H1 (cell line): Measurements from ENCODE around the gene SEMA4F. TPM values are rescaled to one million over a fixed set of nuclear protein-coding genes. Genes with fewer than 3 reads are reported as not detected.

ENCODE experiments used
- CTCF ChIA-PET: fragments of 300-600 bp; sonication (Branson Sonifier 250); formaldehyde crosslinking; loops from one replicate; lab custom pipeline; 2021; ENCODE audit not compliant: partially characterized antibody; lab: Charles Lee
- POLR2A ChIA-PET: fragments of 300-600 bp; sonication (Branson Sonifier 250); formaldehyde crosslinking; loops from one replicate; lab custom pipeline; 2021; ENCODE audit warnings: inconsistent platforms; ENCODE audit not compliant: partially characterized antibody; lab: Charles Lee
- DNase-seq, 2 experiments: peaks; one replicate each; pipeline versions ENCODE4 v3.0.0 to v3.0.0-alpha.2; 2010 to 2022; ENCODE audit warnings: low spot score in 2 of 2, low read depth in 1 of 2, mixed read lengths in 1 of 2
- FAIRE-seq: peaks from 2 replicates; lab custom pipeline; 2011; peaks lifted over from hg19 to GRCh38; lab: Jason Lieb, UNC
- H2AFZ ChIP-seq: 2 replicates; pipeline ENCODE4 v1.8.1; 2012; ENCODE audit warnings: low read length, inconsistent platforms
- H2AK5ac ChIP-seq: 2 replicates; pipeline ENCODE4 v1.6.1; 2013; ENCODE audit warnings: low read depth, low read length
- H2BK120ac ChIP-seq: replicated peaks from 2 replicates; pipeline ENCODE3; 2013; ENCODE audit warnings: low read depth, low read length, inconsistent platforms
- H2BK12ac ChIP-seq: 2 replicates; pipeline ENCODE4 v1.6.1; 2013; ENCODE audit warnings: low read depth, low read length
- H2BK15ac ChIP-seq: 2 replicates; pipeline ENCODE4 v1.6.1; 2013; ENCODE audit warnings: low read length
- H2BK20ac ChIP-seq: 2 replicates; pipeline ENCODE4 v1.6.1; 2013; ENCODE audit warnings: low read length
- H2BK5ac ChIP-seq: 2 replicates; pipeline ENCODE4 v1.6.1; 2013; ENCODE audit warnings: low read depth, low read length
- H3K14ac ChIP-seq: 2 replicates; pipeline ENCODE4 v1.6.1; 2013; ENCODE audit warnings: inconsistent platforms; ENCODE audit not compliant: insufficient read length
- H3K18ac ChIP-seq: 2 replicates; pipeline ENCODE4 v1.6.1; 2013; ENCODE audit warnings: low read length; ENCODE audit errors: extremely low read depth
- H3K23ac ChIP-seq: 2 replicates; pipeline ENCODE4 v1.6.1; 2013; ENCODE audit warnings: inconsistent platforms; ENCODE audit not compliant: insufficient read length
- H3K23me2 ChIP-seq: 2 replicates; pipeline ENCODE4 v1.6.1; 2013; ENCODE audit warnings: low read depth, low read length
- H3K27ac ChIP-seq: 2 replicates; pipeline ENCODE4 v1.6.1; 2011; ENCODE audit warnings: low read depth, low read length, inconsistent platforms
- H3K27me3 ChIP-seq, 4 experiments: replicated peaks in 1 of 4; 1 replicate in 1 of 4; 2 replicates in 3 of 4; pipeline versions ENCODE4 v1.6.1 to v1.8.1; 2011 to 2013; ENCODE audit warnings: low read length in 3 of 4, mild to moderate bottlenecking in 3 of 4, inconsistent platforms in 2 of 4, mixed read lengths in 2 of 4, moderate library complexity in 1 of 4; ENCODE audit not compliant: control insufficient read depth in 3 of 4, insufficient read depth in 3 of 4; ENCODE audit errors: extremely low read depth in 1 of 4
- H3K36me3 ChIP-seq, 4 experiments: 2 replicates each; pipeline versions ENCODE4 v1.6.1 to v1.8.1; 2011 to 2013; ENCODE audit warnings: mild to moderate bottlenecking in 4 of 4, low read length in 3 of 4, moderate library complexity in 2 of 4, control low read depth in 1 of 4, inconsistent platforms in 1 of 4; ENCODE audit not compliant: insufficient read depth in 4 of 4, control insufficient read depth in 2 of 4
- H3K4ac ChIP-seq: replicated peaks from 2 replicates; pipeline ENCODE3; 2013; ENCODE audit warnings: low read length, low read depth, mixed read lengths, inconsistent platforms; ENCODE audit not compliant: insufficient read length
- H3K4me1 ChIP-seq, 4 experiments: replicated peaks in 1 of 4; 1 replicate in 1 of 4; 2 replicates in 3 of 4; pipeline versions ENCODE4 v1.6.1 to v1.8.1; 2011 to 2013; ENCODE audit warnings: low read length in 3 of 4, inconsistent platforms in 2 of 4, mixed read lengths in 1 of 4; ENCODE audit not compliant: insufficient read depth in 4 of 4, control insufficient read depth in 3 of 4
- H3K4me2 ChIP-seq, 2 experiments: 2 replicates each; pipeline versions ENCODE4 v1.6.1 to v1.8.1; 2011 to 2013; ENCODE audit warnings: low read depth in 2 of 2, low read length in 2 of 2, control low read depth in 1 of 2, inconsistent platforms in 1 of 2, mild to moderate bottlenecking in 1 of 2; ENCODE audit not compliant: insufficient read depth in 1 of 2
- H3K4me3 ChIP-seq, 4 experiments: fragments of 200-600, 300-600 bp in 1 of 4; sonication (generic), shearing (Covaris generic), sonication (Bioruptor Twin) in 1 of 4; 2 replicates each; pipeline versions ENCODE4 v1.5.1 to v1.8.1; 2011 to 2016; ENCODE audit warnings: low read length in 4 of 4, low read depth in 3 of 4, control low read depth in 2 of 4, inconsistent platforms in 2 of 4, mild to moderate bottlenecking in 2 of 4, mixed read lengths in 1 of 4, moderate library complexity in 1 of 4; ENCODE audit not compliant: insufficient read depth in 2 of 4; ENCODE audit errors: extremely low read depth in 1 of 4
- H3K56ac ChIP-seq: replicated peaks from 2 replicates; pipeline ENCODE3; 2013; ENCODE audit warnings: low read depth, mild to moderate bottlenecking, mixed read lengths, low read length, inconsistent platforms; ENCODE audit not compliant: insufficient read length
- H3K79me1 ChIP-seq: 2 replicates; pipeline ENCODE4 v1.6.1; 2013; ENCODE audit warnings: low read depth, low read length, control low read depth
- H3K79me2 ChIP-seq, 2 experiments: 2 replicates each; pipeline versions ENCODE4 v1.6.1 to v1.8.1; 2012 to 2013; ENCODE audit warnings: low read length in 2 of 2, mild to moderate bottlenecking in 2 of 2, inconsistent platforms in 1 of 2; ENCODE audit not compliant: insufficient read depth in 2 of 2, control insufficient read depth in 1 of 2
- H3K9ac ChIP-seq, 4 experiments: replicated peaks in 1 of 4; 1 replicate in 1 of 4; 2 replicates in 3 of 4; pipeline versions ENCODE4 v1.6.1 to v1.8.1; 2011 to 2013; ENCODE audit warnings: low read depth in 3 of 4, low read length in 3 of 4, control low read depth in 2 of 4, mild to moderate bottlenecking in 2 of 4, moderate library complexity in 2 of 4, inconsistent platforms in 1 of 4; ENCODE audit errors: extremely low read depth in 1 of 4
- H3K9me3 ChIP-seq, 2 experiments: 2 replicates each; pipeline versions ENCODE4 v1.6.1 to v1.8.1; 2012 to 2013; ENCODE audit warnings: mild to moderate bottlenecking in 2 of 2, moderate library complexity in 2 of 2, control low read depth in 1 of 2, inconsistent platforms in 1 of 2, low read depth in 1 of 2, low read length in 1 of 2, mixed read lengths in 1 of 2; ENCODE audit not compliant: insufficient read depth in 2 of 2
- H4K20me1 ChIP-seq, 2 experiments: replicated peaks in 1 of 2; 2 replicates each; pipeline versions ENCODE3 to v1.8.1; 2011 to 2013; ENCODE audit warnings: inconsistent platforms in 2 of 2, low read length in 2 of 2, mild to moderate bottlenecking in 1 of 2; ENCODE audit not compliant: insufficient read depth in 2 of 2, control insufficient read depth in 1 of 2
- H4K5ac ChIP-seq: 2 replicates; pipeline ENCODE4 v1.6.1; 2013; ENCODE audit warnings: low read length, low read depth, mixed read lengths, inconsistent platforms; ENCODE audit not compliant: insufficient read length
- H4K8ac ChIP-seq: 2 replicates; pipeline ENCODE4 v1.8.0; 2013; ENCODE audit warnings: mild to moderate bottlenecking, moderate library complexity, low read length, inconsistent platforms; ENCODE audit not compliant: insufficient read depth; ENCODE audit errors: extremely low read depth
- H4K91ac ChIP-seq: replicated peaks from 2 replicates; pipeline ENCODE3; 2013; ENCODE audit warnings: low read length, mixed read lengths, inconsistent platforms; ENCODE audit not compliant: insufficient read length
- FOSL1 ChIP-seq: IDR thresholded peaks from 2 replicates; pipeline ENCODE4 v1.6.1; 2011; ENCODE audit warnings: mild to moderate bottlenecking, low read depth, low read length, moderate library complexity; ENCODE audit not compliant: insufficient read depth
- RFX5 ChIP-seq: IDR thresholded peaks from 2 replicates; pipeline ENCODE4 v1.6.1; 2011; ENCODE audit warnings: low read depth, low read length, improper control_type of control experiment, borderline replicate concordance
- TEAD4 ChIP-seq: IDR thresholded peaks from 2 replicates; pipeline ENCODE4 v1.6.1; 2012; ENCODE audit warnings: low read depth, low read length, inconsistent platforms, mixed read lengths
- YY1 ChIP-seq: IDR thresholded peaks from 2 replicates; pipeline ENCODE4 v1.6.1; 2011; ENCODE audit warnings: low read depth, mild to moderate bottlenecking, low read length
- WGBS, 2 experiments: shearing (Covaris generic) in 1 of 2; methylation state at CpG; one replicate each; pipeline versions ENCODE4 v1.1.6 to v1.1.7; 2013 to 2015; ENCODE audit warnings: low lambda C conversion rate in 2 of 2, mixed read lengths in 2 of 2, inconsistent platforms in 1 of 2, low coverage in 1 of 2, missing lambda C conversion rate in 1 of 2; ENCODE audit not compliant: insufficient replicate concordance in 2 of 2, insufficient coverage in 1 of 2, insufficient read length in 1 of 2; ENCODE audit errors: extremely low coverage in 1 of 2, missing lambda C conversion rate in 1 of 2; 5-methylcytosine and 5-hydroxymethylcytosine counted together
- polyA plus RNA-seq, 7 experiments: library from polyadenylated mRNA; depleted of rRNA in 3 of 7; stranded (reverse) in 5 of 7; unstranded in 2 of 7; fragments of >200 nt in 5 of 7; fragments of 200-250 nt in 2 of 7; gene quantifications; 1 replicate in 5 of 7; 2 replicates in 1 of 7; 4 replicates in 1 of 7; pipeline versions ENCODE4 v1.2.1 to v1.2.3, GENCODE V29; 2011 to 2013; ENCODE audit warnings: missing spikeins in 2 of 7, mixed read lengths in 2 of 7
- total RNA-seq: library from RNA; stranded (reverse); fragmentation: NEBNext Ultra II Directional; extraction: Animal tissue kit (Norgen Biotek cat#: 25700); gene quantifications from 2 replicates; pipeline ENCODE4 v1.2.1, GENCODE V29; 2021
- TF ChIP-seq, protein P1 (sequence below): IDR thresholded peaks from 2 replicates; pipeline ENCODE4 v1.6.1; 2011; ENCODE audit warnings: low read length, improper control_type of control experiment

SEMA4F gene
- total and polyA plus RNA-seq, 2 of the 8 experiments (the other 6 are each of a cell fraction or from before 2014, with no cell fraction given): 3.3 to 3.4 TPM

DNA sequence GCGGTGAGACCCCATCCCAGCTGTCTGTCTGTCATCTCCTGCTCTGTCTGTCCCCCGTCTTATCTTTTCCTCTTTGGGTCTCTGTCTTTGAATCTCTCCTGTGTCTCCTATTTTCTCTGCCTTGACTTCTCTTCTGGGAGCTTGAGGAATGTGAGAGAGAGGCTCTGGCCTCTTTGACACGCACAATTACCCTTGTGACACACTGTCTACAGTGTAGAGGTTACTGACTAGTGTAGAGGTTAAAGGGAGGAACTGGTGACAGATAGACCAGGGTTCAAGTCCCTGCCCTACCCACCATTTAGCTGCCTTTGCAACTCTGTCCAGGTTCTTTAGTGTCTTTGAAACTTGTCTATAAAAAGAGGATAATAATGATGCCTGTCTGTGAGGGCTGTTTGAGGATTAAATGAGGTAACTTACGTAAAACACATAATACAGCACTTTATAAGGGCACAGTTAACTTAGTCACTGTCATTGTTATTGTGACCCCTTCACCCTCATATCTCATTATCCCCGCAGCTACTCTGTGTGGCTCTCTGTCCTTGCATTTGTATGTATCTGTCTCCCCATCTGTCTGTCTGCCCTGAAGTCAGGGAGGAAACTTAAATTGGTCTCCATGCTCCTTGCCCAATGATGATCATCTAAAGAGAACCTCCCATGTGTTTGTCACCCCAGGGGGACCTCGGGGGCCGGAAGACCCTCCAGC lies 19.9 kb downstream of the SEMA4F start:
- no peak overlapping the region for H3K9ac ChIP-seq
- no peak overlapping the region for H4K5ac ChIP-seq
- no peak overlapping the region for H2BK20ac ChIP-seq
- ChIA-PET CTCF (interaction anchor here (0.7 to 2.2 kb wide), 3 partner anchors 17 to 199 kb away, joined by 3 to 8 read pairs (median 6); no protein-coding TSS in a partner anchor), POLR2A (no interaction called here)
- no peak overlapping the region for H3K18ac ChIP-seq
- H2BK12ac ChIP-seq: no peak overlapping the region
- H3K4me3 ChIP-seq: no peak overlapping the region
- H3K79me1 ChIP-seq: no peaks in the 10 kb centered on the region
- no peak overlapping the region for H3K23ac ChIP-seq
- DNase-seq (peak in 1 of 2 experiments; percentile 23), FAIRE-seq (no peak)
- H3K27ac ChIP-seq: no peak overlapping the region
- no peak overlapping the region for H4K91ac ChIP-seq
- H3K79me2 ChIP-seq: no peaks in the 10 kb centered on the region
- no peak overlapping the region for H4K8ac ChIP-seq
- H2BK120ac ChIP-seq: no peak overlapping the region
- H3K4ac ChIP-seq: no peak overlapping the region
- H2BK5ac ChIP-seq: no peak overlapping the region
- H3K56ac ChIP-seq: no peak overlapping the region
- H2BK15ac ChIP-seq: no peak overlapping the region
- no peaks in the 10 kb centered on the region for H3K4me1 ChIP-seq
- TF ChIP-seq YY1 (no peak), RFX5 (no peak), FOSL1 (no peak), TEAD4 (no peak)
- TF ChIP-seq, protein P1, sequence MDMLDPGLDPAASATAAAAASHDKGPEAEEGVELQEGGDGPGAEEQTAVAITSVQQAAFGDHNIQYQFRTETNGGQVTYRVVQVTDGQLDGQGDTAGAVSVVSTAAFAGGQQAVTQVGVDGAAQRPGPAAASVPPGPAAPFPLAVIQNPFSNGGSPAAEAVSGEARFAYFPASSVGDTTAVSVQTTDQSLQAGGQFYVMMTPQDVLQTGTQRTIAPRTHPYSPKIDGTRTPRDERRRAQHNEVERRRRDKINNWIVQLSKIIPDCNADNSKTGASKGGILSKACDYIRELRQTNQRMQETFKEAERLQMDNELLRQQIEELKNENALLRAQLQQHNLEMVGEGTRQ: no peak
- peaks cover 0 to 2% of the 10 kb centered on the region in 2 experiments for H4K20me1 ChIP-seq
- WGBS, 2 experiments: 84% methylated on average over 7 of the region's 7 CpGs; no CpG with 5 or more reads in 1 of the 2 experiments
- H3K36me3 ChIP-seq: no peaks in the 10 kb centered on the region
- no peak overlapping the region for H3K4me2 ChIP-seq
- H3K27me3 ChIP-seq: no peaks in the 10 kb centered on the region; a peak in 1 of 7 replicates
- H2AK5ac ChIP-seq: no peak overlapping the region
- no peaks in the 10 kb centered on the region for H3K23me2 ChIP-seq
- H2AFZ ChIP-seq: no peak overlapping the region
- H3K9me3 ChIP-seq: no peaks in the 10 kb centered on the region
- no peak overlapping the region for H3K14ac ChIP-seq
